ENCODE measurements around the gene SMTNL2.

GRCh38 chr17:4620531-4621101 lies 36.3 kb downstream of the SMTNL2 start:
- TF ChIP-seq CTCF (IDR thresholded peaks at IDR 0.05; ENCODE audit: low read length): no peak
- no peak for TF ChIP-seq EZH2phosphoT487 (IDR thresholded peaks at IDR 0.05; ENCODE audit: low read length)
- no peak for TF ChIP-seq EZH2 (optimal IDR thresholded peaks at IDR 0.05; ENCODE audit: low read depth, low read length)

All from MM.1S (cell line).